ENCODE data around the gene TSPAN10.
"Not testable (repeated sequence)": the region's sequence is repeated elsewhere in the genome, so short reads cannot be mapped to it uniquely, and the experiment has no call there.

Gene TSPAN10

DNA sequence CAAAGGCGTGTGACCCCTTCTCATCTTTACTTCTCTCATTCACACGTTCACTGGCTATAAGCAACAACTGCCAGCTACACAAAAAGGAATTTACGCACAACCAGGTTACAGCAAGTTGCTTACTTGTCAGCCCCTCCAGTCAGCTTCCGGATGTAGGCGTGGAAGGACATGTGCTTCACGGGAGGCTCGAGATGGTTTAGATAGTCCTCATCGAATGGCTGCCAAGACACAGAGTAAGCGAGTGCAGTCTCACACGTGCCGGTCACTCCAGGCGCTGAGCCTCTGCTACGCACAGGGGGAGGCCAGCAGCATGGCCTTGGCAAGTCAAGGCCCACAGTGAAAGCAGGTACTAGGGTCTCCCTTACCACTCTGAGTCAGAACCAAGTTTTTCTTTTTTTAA is 28.4 kb upstream of the TSPAN10 start:
- Mint-ChIP-seq H3K36me3 (ENCODE audit: low read depth) (peaks cover 58% of the 10 kb centered on the region), H3K27me3 (ENCODE audit: low read depth) (no peaks in the 10 kb centered on the region), H3K27ac (no peak overlapping the region), H3K4me3 (no peak overlapping the region), H3K9me3 (no peaks in the 10 kb centered on the region), H3K4me1 (no peaks in the 10 kb centered on the region)
- TF ChIP-seq, protein P1, sequence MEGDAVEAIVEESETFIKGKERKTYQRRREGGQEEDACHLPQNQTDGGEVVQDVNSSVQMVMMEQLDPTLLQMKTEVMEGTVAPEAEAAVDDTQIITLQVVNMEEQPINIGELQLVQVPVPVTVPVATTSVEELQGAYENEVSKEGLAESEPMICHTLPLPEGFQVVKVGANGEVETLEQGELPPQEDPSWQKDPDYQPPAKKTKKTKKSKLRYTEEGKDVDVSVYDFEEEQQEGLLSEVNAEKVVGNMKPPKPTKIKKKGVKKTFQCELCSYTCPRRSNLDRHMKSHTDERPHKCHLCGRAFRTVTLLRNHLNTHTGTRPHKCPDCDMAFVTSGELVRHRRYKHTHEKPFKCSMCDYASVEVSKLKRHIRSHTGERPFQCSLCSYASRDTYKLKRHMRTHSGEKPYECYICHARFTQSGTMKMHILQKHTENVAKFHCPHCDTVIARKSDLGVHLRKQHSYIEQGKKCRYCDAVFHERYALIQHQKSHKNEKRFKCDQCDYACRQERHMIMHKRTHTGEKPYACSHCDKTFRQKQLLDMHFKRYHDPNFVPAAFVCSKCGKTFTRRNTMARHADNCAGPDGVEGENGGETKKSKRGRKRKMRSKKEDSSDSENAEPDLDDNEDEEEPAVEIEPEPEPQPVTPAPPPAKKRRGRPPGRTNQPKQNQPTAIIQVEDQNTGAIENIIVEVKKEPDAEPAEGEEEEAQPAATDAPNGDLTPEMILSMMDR (IDR thresholded peaks at IDR 0.05; ENCODE audit: unreplicated experiment in 3 of 3) = no peak

DNA sequence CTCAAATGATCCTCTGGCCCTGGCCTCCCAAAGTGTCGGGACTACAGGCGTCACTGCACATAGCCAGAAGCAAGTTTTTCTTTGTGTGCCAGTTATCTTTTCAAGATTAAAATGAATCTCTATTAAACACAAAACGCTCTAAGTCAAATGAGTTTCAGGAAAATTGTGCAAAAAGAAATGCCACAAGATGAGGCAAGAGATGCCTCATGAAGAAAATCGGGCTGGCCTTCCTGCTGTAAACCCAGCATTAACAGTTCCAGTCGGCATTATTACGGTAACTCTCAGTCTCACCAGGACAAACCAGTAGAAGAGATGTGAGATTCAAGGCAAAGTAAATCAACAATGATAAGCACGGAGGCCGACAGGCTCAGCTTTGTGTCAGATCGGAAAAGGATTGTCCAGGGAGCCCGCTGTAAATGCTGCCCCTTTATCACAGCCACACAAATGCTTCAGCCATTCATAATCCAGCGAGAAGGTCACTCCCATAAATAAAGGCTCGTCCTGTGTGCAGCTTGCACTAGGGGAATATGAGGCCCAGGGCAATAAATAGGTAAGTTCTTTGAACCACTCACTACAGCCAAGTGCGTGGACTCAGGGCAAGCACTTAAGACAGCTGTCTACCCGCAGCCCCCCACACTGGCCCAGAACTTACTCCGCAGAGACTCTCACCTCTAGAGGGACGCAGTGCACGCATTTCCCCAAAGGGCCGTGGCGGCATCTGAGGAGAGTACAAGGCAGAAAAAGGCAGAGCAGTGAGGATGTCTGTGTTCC is 27.3 kb upstream of the TSPAN10 start:
- Mint-ChIP-seq H3K4me3 (no peak overlapping the region), H3K9me3 (no peaks in the 10 kb centered on the region), H3K36me3 (ENCODE audit: low read depth) (peaks cover 57% of the 10 kb centered on the region), H3K27me3 (ENCODE audit: low read depth) (no peaks in the 10 kb centered on the region), H3K27ac (no peak overlapping the region), H3K4me1 (peaks cover 6% of the 10 kb centered on the region)
- TF ChIP-seq, protein P1 (IDR thresholded peaks at IDR 0.05; ENCODE audit: unreplicated experiment in 3 of 3) = no peak

DNA sequence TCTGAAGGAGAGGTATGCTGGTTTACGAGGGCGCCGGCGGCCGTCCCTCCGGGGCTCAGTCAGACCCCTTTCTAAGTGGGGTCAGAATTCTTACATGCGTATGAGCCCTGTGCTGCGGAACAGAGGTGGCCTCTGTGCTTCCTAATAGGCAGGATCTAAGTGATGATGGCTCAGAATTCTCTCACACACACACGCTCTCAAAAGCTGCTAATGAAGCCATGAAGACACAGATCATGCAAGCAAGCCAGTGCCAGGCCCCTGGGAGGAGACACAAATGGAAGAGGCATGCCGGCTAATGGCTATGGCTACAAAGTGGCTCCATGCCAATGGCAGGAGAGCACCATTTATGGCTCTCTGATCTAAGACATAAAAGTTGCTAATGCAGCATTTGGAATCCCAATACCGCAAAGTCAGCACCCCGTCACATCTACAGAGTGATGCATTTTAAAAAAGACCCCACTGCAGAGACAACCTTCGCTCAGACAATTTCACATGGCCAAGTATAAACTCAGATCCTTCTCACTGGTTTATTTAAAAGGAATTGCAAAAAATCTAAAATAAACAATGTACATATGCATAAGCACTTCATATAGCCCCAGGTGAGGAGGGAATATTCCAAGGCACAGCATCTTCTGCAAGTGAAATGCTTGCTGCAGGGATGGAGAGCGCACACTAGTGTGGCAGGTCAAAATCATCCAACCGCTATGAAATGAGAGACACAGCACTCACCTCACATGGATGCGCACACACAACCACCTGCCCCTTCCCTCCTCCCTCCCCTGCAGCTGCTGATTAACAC is 24.6 kb upstream of the TSPAN10 start:
- no peaks in the 10 kb centered on the region for H3K9me3 Mint-ChIP-seq
- no peaks in the 10 kb centered on the region for H3K27me3 Mint-ChIP-seq (ENCODE audit: low read depth)
- TF ChIP-seq, protein P1 (IDR thresholded peaks at IDR 0.05; ENCODE audit: unreplicated experiment in 3 of 3) = no peak
- H3K4me3 Mint-ChIP-seq = no peak overlapping the region
- H3K36me3 Mint-ChIP-seq (ENCODE audit: low read depth) = peaks cover 67% of the 10 kb centered on the region
- no peak overlapping the region for H3K27ac Mint-ChIP-seq
- H3K4me1 Mint-ChIP-seq = peaks cover 8% of the 10 kb centered on the region

DNA sequence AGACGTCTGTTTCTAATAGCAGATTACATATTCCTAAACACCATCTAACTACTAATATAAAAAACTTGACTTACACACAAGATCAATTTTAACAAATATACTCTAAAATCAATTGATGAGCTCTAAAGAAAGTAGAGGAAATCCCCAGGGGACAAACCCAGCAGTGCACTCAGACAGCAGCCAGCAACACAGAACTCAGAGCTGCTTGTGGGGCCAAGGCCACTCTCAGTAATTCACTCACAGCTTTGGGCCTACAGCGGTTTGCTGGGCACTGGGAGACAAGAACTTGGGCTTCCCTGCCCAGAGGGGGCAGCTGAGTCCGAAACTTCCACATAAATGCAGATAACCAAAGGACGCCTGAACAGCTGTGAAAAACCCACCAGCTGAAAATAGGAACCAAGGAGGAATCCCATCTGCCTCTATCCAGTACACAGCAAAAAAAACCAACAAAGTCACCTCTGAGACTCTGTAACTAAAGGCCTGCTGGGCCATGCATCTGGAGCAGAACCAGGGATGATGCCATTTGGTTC is 21.5 kb upstream of the TSPAN10 start:
- no peaks in the 10 kb centered on the region for H3K9me3 Mint-ChIP-seq
- TF ChIP-seq, protein P1 (IDR thresholded peaks at IDR 0.05; ENCODE audit: unreplicated experiment in 3 of 3) = no peak
- no peak overlapping the region for H3K27ac Mint-ChIP-seq
- no peaks in the 10 kb centered on the region for H3K27me3 Mint-ChIP-seq (ENCODE audit: low read depth)
- H3K36me3 Mint-ChIP-seq (ENCODE audit: low read depth) = peaks cover 69% of the 10 kb centered on the region
- peaks cover 8% of the 10 kb centered on the region for H3K4me1 Mint-ChIP-seq
- H3K4me3 Mint-ChIP-seq = no peak overlapping the region

DNA sequence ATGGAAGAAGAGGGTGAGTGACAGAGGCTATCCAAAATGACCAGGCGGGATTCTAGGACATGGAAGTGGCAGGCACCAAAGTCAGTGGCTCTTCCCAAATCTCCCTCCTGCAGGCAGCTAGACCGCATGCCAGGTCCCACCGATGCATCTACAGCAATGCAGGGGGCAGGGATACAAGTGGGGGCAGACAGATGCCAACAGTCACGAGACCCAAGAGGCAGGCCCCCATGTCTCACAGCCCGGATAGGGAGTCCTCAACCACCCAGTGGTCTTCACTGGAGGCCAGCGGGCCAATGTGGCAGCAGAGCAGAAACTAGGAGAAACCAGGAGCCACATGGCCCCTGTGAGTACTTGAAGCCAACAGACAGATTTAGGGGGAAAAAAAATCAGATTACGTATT is 20.1 kb upstream of the TSPAN10 start:
- no peaks in the 10 kb centered on the region for H3K9me3 Mint-ChIP-seq
- TF ChIP-seq, protein P1 (IDR thresholded peaks at IDR 0.05; ENCODE audit: unreplicated experiment in 3 of 3) = no peak
- no peaks in the 10 kb centered on the region for H3K27me3 Mint-ChIP-seq (ENCODE audit: low read depth)
- H3K4me1 Mint-ChIP-seq = peaks cover 8% of the 10 kb centered on the region
- H3K36me3 Mint-ChIP-seq (ENCODE audit: low read depth) = peaks cover 83% of the 10 kb centered on the region
- H3K27ac Mint-ChIP-seq = no peak overlapping the region
- no peak overlapping the region for H3K4me3 Mint-ChIP-seq

DNA sequence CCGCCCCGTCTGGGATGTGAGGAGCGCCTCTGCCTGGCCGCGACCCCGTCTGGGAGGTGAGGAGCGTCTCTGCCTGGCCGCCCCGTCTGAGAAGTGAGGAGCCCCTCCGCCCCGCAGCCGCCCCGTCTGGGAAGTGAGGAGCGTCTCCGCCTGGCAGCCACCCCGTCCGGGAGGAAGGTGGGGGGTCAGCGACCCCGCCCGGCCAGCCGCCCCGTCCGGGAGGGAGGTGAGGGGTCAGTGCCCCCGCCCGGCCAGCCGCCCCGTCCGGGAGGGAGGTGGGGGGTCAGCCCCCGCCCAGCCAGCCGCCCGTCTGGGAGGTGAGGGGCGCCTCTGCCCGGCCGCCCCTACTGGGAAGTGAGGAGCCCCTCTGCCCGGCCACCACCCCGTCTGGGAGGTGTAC is 18.7 kb upstream of the TSPAN10 start:
- not testable (repeated sequence) for H3K4me1 Mint-ChIP-seq; H3K27me3 Mint-ChIP-seq (ENCODE audit: low read depth); H3K9me3 Mint-ChIP-seq; H3K27ac Mint-ChIP-seq; H3K4me3 Mint-ChIP-seq
- H3K36me3 Mint-ChIP-seq (ENCODE audit: low read depth) = peaks cover 77% of the 10 kb centered on the region

Data from nephron (organoid).